A549 (cell line): ENCODE data around the gene UBE3B.

Source experiments
- BCL3 ChIP-seq: fragments of >200 bp; sonication (Bioruptor Twin); formaldehyde crosslinking; IDR thresholded peaks from 3 replicates; pipeline ENCODE4 v1.6.1; 2016
- CTCF ChIP-seq: fragments of >200 bp; sonication (Bioruptor Twin); formaldehyde crosslinking; IDR thresholded peaks from 3 replicates; pipeline ENCODE4 v1.5.1; 2016
- E2F6 ChIP-seq: IDR thresholded peaks from 2 replicates; pipeline ENCODE4 v1.6.1; 2012; ENCODE audit warnings: low read depth, borderline replicate concordance
- EP300 ChIP-seq, 2 experiments: fragments of >200 bp; sonication (Bioruptor Twin); formaldehyde crosslinking; IDR thresholded peaks; 2 replicates in 1 of 2; 3 replicates in 1 of 2; pipeline ENCODE4 v1.6.1; 2016 to 2017
- MAX ChIP-seq: IDR thresholded peaks from 2 replicates; pipeline ENCODE4 v1.6.1; 2012
- MAZ ChIP-seq: fragments of 150-350 bp; IDR thresholded peaks from 2 replicates; pipeline ENCODE4 v1.6.1; 2014; ENCODE audit warnings: antibody characterized with exemption, low read depth, low read length, borderline replicate concordance
- MYC ChIP-seq: IDR thresholded peaks from 2 replicates; pipeline ENCODE4 v1.6.1; 2012; ENCODE audit warnings: mild to moderate bottlenecking, inconsistent platforms, low read length, improper control_type of control experiment, borderline replicate concordance
- PBX3 ChIP-seq: IDR thresholded peaks from 2 replicates; pipeline ENCODE4 v1.6.1; 2012
- POLR2A ChIP-seq: IDR thresholded peaks from 2 replicates; pipeline ENCODE4 v1.6.1; 2012; ENCODE audit warnings: mild to moderate bottlenecking, low read length
- RAD21 ChIP-seq, 2 experiments: fragments of >200 bp in 1 of 2; sonication (Bioruptor Twin) in 1 of 2; formaldehyde crosslinking in 1 of 2; IDR thresholded peaks in 1 of 2; conservative IDR thresholded peaks in 1 of 2; 2 replicates in 1 of 2; 3 replicates in 1 of 2; pipeline ENCODE4 v1.6.1; 2012 to 2018; ENCODE audit warnings: inconsistent platforms in 1 of 2
- RCOR1 ChIP-seq: fragments of 150-350 bp; IDR thresholded peaks from 2 replicates; pipeline ENCODE4 v1.6.1; 2014; ENCODE audit warnings: antibody characterized with exemption, low read length, low read depth
- REST ChIP-seq: fragments of 200-600 bp; sonication (generic); IDR thresholded peaks from 2 replicates; pipeline ENCODE4 v1.6.1; 2016; ENCODE audit warnings: antibody characterized with exemption, mild to moderate bottlenecking, moderate library complexity
- RFX5 ChIP-seq: fragments of 450-650 bp; IDR thresholded peaks from 2 replicates; pipeline ENCODE4 v1.7.1; 2014; ENCODE audit warnings: antibody characterized with exemption, mild to moderate bottlenecking, moderate library complexity
- RNF2 ChIP-seq: fragments of 200-600 bp; sonication (generic); IDR thresholded peaks from 2 replicates; pipeline ENCODE4 v1.6.1; 2016; ENCODE audit warnings: low read depth, mild to moderate bottlenecking, antibody characterized with exemption, moderate library complexity, borderline replicate concordance

- TF ChIP-seq POLR2A, result no peak
- no peak for TF ChIP-seq MAX
- no peak for TF ChIP-seq CTCF
- no peak for TF ChIP-seq REST
- TF ChIP-seq PBX3, result no peak
- no peak for TF ChIP-seq EP300 (IDR thresholded peaks at IDR 0.05)
- no peak for TF ChIP-seq RAD21 (conservative IDR thresholded peaks at IDR 0.05 in 1 of 2, IDR thresholded peaks at IDR 0.05 in 1 of 2)
- TF ChIP-seq E2F6, result no peak
- TF ChIP-seq MYC, result no peak
- no peak for TF ChIP-seq RCOR1
- TF ChIP-seq BCL3, result no peak
- TF ChIP-seq RFX5, result no peak
- no peak for TF ChIP-seq RNF2
- no peak for TF ChIP-seq MAZ
Observed at GRCh38 chr12:109581334-109581691, 103.9 kb downstream of the UBE3B start.
